C4-2B (cell line): ENCODE data around the gene AAK1.

Experiments
- H3K27ac ChIP-seq: fragments of 450-650 bp; 2 replicates; pipeline ENCODE4 v1.5.1; 2017
- ZFX ChIP-seq: fragments of 450-650 bp; IDR thresholded peaks from 2 replicates; pipeline ENCODE4 v1.6.1; 2017
- TF ChIP-seq, protein P1 (sequence below): fragments of 450-650 bp; conservative IDR thresholded peaks from 2 replicates; pipeline ENCODE4 v1.5.1; 2017; ENCODE audit warnings: mild to moderate bottlenecking

The AAK1 gene

GRCh38 chr2:69604026-69604678 lies 39.4 kb downstream of the AAK1 start:
- no peak overlapping the region for H3K27ac ChIP-seq
- TF ChIP-seq ZFX = no peak
- TF ChIP-seq, protein P1, sequence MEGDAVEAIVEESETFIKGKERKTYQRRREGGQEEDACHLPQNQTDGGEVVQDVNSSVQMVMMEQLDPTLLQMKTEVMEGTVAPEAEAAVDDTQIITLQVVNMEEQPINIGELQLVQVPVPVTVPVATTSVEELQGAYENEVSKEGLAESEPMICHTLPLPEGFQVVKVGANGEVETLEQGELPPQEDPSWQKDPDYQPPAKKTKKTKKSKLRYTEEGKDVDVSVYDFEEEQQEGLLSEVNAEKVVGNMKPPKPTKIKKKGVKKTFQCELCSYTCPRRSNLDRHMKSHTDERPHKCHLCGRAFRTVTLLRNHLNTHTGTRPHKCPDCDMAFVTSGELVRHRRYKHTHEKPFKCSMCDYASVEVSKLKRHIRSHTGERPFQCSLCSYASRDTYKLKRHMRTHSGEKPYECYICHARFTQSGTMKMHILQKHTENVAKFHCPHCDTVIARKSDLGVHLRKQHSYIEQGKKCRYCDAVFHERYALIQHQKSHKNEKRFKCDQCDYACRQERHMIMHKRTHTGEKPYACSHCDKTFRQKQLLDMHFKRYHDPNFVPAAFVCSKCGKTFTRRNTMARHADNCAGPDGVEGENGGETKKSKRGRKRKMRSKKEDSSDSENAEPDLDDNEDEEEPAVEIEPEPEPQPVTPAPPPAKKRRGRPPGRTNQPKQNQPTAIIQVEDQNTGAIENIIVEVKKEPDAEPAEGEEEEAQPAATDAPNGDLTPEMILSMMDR = no peak

DNA sequence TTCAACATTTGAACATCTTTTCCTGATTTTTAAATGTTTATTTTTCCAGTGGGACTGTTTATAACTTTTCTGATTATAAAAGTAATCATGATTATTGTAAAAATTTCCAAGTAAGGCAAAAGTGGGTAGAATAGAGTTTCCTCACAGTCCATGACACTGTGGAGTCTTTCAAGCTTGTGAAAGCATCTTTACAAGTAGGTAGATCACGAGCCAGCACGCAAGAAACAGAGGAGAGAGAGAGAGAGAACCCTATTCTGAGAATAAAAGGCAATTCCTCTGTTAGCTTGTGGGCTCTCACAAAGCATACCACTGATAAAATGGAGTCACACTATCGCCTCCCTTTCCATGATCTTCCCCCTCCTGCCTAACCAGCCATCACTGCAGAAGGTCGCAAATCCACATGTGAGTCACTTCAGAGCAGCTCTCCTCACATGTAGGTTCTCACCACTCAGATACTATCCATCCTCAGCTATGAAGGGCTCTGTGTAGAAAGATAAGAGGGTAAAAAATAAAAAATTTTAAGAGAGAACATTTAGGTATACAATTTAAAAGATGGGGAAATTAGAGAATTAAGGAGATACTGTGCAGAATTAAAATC lies 40.3 kb downstream of the AAK1 start:
- no peak overlapping the region for H3K27ac ChIP-seq
- no peak for TF ChIP-seq ZFX
- TF ChIP-seq, protein P1 = no peak

GRCh38 chr2:69601179-69601612 lies 42.3 kb downstream of the AAK1 start:
- TF ChIP-seq, protein P1 = no peak
- no peak for TF ChIP-seq ZFX
- no peak overlapping the region for H3K27ac ChIP-seq

GRCh38 chr2:69600425-69600824 lies 43.1 kb downstream of the AAK1 start:
- no peak overlapping the region for H3K27ac ChIP-seq
- TF ChIP-seq, protein P1 = no peak
- TF ChIP-seq ZFX = no peak

DNA sequence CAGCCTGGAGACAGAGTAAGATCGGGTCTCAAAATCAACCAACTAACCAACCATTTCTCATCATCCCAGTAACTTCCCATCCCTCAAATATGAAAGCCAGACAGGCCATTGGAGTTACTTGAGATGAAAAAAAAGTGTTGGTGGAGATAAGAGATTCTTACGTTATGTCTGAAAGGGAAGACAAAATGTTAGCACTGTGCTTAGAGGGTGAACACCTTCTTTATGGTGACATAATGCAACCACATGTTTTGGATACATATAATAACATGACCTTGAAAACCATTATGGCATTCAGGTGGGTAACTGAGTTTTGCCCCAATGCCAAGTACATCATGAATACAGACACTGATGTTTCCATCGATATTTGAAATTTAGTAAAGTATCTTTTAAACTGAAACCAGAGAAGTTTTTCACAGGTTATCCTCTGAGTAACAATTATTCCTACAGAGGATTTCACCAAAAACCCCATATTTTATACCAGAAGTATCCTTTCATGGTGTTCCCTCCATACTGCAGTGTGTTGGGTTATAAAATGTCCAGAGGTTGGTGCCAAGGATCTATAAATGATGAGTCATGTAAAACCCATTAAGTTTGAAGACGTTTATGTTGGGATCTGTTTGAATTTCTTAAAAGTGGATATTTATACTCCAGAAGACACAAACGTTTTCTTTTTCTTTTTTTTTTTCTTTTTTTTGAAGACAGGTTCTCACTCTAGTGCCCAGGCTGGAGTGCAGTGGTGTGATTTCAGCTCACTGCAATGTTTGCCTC lies 45.5 kb downstream of the AAK1 start:
- no peak for TF ChIP-seq ZFX
- TF ChIP-seq, protein P1 = no peak
- H3K27ac ChIP-seq = no peak overlapping the region

- no peak overlapping the region for H3K27ac ChIP-seq
- no peak for TF ChIP-seq ZFX
- TF ChIP-seq, protein P1 = no peak
Measured at GRCh38 chr2:69597105-69597504, 46.4 kb downstream of the AAK1 start.

DNA sequence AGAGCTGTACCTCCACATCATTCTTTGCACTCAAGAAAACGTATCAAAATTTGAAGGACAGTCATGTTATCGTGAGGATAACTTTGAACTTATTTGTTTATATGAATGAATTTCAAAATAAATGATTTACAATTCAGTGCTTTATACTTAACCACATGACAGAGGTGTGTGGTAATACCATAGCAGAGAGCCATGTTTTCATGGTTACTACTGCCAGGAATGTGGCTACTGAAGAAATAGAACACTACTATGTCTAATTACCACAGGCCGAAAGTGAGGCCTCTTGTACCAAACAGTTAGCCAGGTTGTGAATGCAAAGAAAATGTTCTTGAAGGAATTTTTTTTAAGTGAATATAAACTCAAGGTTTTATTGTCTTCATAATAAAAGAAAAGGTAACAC lies 49.2 kb downstream of the AAK1 start:
- no peak overlapping the region for H3K27ac ChIP-seq
- no peak for TF ChIP-seq ZFX
- TF ChIP-seq, protein P1 = no peak
